CD4-positive, alpha-beta memory T cell (primary cell): ENCODE measurements around the gene COPS9. TPM values are rescaled to one million over a fixed set of nuclear protein-coding genes. Genes with fewer than 3 reads are reported as not detected.

Experiments used
- CTCF ChIA-PET: fragments of 350-600 bp; sonication (Branson Sonifier 250); formaldehyde crosslinking; loops from one replicate; lab custom pipeline; 2021; ENCODE audit warnings: inconsistent platforms; ENCODE audit not compliant: partially characterized antibody; lab: Charles Lee
- POLR2A ChIA-PET: fragments of 350-600 bp; sonication (Branson Sonifier 250); formaldehyde crosslinking; loops from one replicate; lab custom pipeline; 2021; ENCODE audit not compliant: partially characterized antibody; lab: Charles Lee
- DNase-seq, 5 donors: peaks; one replicate each; pipeline versions ENCODE4 v3.0.0 to v3.0.0-alpha.2; 2020 to 2022; ENCODE audit warnings: mixed read lengths in 1 of 5
- H3K27ac ChIP-seq: one replicate; pipeline ENCODE4 v1.7.0; 2013; ENCODE audit warnings: low read depth, low read length
- H3K27me3 ChIP-seq: 2 replicates; pipeline ENCODE4 v1.7.0; 2013; ENCODE audit warnings: mild to moderate bottlenecking, low read length, moderate library complexity; ENCODE audit not compliant: insufficient read depth
- H3K36me3 ChIP-seq: 2 replicates; pipeline ENCODE4 v1.7.0; 2013; ENCODE audit warnings: mild to moderate bottlenecking, low read length, moderate library complexity; ENCODE audit not compliant: insufficient read depth
- H3K4me1 ChIP-seq: 2 replicates; pipeline ENCODE4 v1.7.0; 2013; ENCODE audit warnings: mild to moderate bottlenecking, low read length, moderate library complexity; ENCODE audit not compliant: insufficient read depth
- H3K4me3 ChIP-seq, 2 donors: one replicate each; pipeline ENCODE4 v1.7.0; 2013; ENCODE audit warnings: low read length in 2 of 2, mild to moderate bottlenecking in 1 of 2
- H3K9me3 ChIP-seq, 2 donors: one replicate each; pipeline ENCODE4 v1.7.0; 2013; ENCODE audit warnings: low read length in 2 of 2, control low read depth in 1 of 2; ENCODE audit not compliant: control insufficient read depth in 1 of 2
- H3K27ac Mint-ChIP-seq, 7 donors: one replicate each; pipeline ENCODE4 v1.8.0; 2020 to 2021; ENCODE audit warnings: mixed read lengths in 7 of 7, mild to moderate bottlenecking in 6 of 7, inconsistent platforms in 3 of 7, moderate library complexity in 3 of 7
- H3K27me3 Mint-ChIP-seq, 2 donors: one replicate each; pipeline ENCODE4 v1.8.0; 2020 to 2021; ENCODE audit warnings: mixed read lengths in 2 of 2
- H3K36me3 Mint-ChIP-seq, 2 donors: one replicate each; pipeline ENCODE4 v1.8.0; 2020 to 2021; ENCODE audit warnings: mixed read lengths in 2 of 2, inconsistent platforms in 1 of 2, mild to moderate bottlenecking in 1 of 2
- H3K4me1 Mint-ChIP-seq, 4 donors: one replicate each; pipeline ENCODE4 v1.8.0; 2020 to 2021; ENCODE audit warnings: mixed read lengths in 4 of 4, mild to moderate bottlenecking in 1 of 4
- H3K4me3 Mint-ChIP-seq, 8 donors: one replicate each; pipeline ENCODE4 v1.8.0; 2020 to 2021; ENCODE audit warnings: mixed read lengths in 8 of 8, mild to moderate bottlenecking in 7 of 8, moderate library complexity in 6 of 8, inconsistent platforms in 3 of 8
- H3K9me3 Mint-ChIP-seq, 8 donors: one replicate each; pipeline ENCODE4 v1.8.0; 2020 to 2021; ENCODE audit warnings: mixed read lengths in 8 of 8, mild to moderate bottlenecking in 5 of 8, inconsistent platforms in 3 of 8, moderate library complexity in 1 of 8
- intact Hi-C: fragments of 100-400 bp; cut with micrococcal nuclease; formaldehyde crosslinking; loops from one replicate; pipeline ENCODE4 v1.15.1; 2023
- polyA plus RNA-seq, 2 donors: library from polyadenylated mRNA; unstranded; fragments of 300-500 nt; fragmentation: Illumina TruSeq; gene quantifications; one replicate each; pipeline ENCODE4 v1.2.3, GENCODE V29; 2021
- total RNA-seq, 2 experiments: library from RNA; stranded (reverse); gene quantifications; one replicate each; pipeline ENCODE4 v1.2.3, GENCODE V29; 2021

Gene COPS9
- total and polyA plus RNA-seq, 4 experiments from 2014 or later, result 82.2 to 335 (median 195) TPM

DNA sequence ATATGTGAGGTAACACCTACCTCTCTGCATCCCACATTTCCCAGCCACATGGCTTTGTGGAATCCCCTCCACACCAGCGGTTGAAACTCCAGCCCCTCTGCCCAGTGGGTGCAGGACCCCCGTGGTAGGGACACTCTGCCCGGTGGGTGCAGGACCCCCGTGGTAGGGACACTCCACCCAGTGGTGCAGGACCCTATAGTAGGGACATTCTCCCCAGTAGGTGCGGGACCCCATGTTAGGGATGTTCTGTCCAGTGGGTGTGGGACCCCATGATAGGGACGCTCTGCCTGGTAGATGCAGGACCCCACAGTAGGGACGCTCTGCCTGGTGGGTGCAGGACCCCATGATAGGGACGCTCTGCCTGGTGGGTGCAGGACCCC, 11.5 kb downstream of the COPS9 start:
- Mint-ChIP-seq H3K27ac (no peak overlapping the region), H3K4me3 (no peak overlapping the region), H3K4me1 (peaks cover 0 to 7% (median 0%) of the 10 kb centered on the region in 4 donors), H3K27me3 (peaks cover under 1 to 2% of the 10 kb centered on the region in 2 donors), H3K9me3 (no peaks in the 10 kb centered on the region), H3K36me3 (peaks cover 28 to 33% of the 10 kb centered on the region in 2 donors)
- intact Hi-C loops, result no loop called here
- Histone ChIP-seq H3K27ac (no peak overlapping the region), H3K9me3 (no peaks in the 10 kb centered on the region), H3K36me3 (peaks cover 8% of the 10 kb centered on the region), H3K4me1 (no peaks in the 10 kb centered on the region), H3K4me3 (no peak overlapping the region), H3K27me3 (no peaks in the 10 kb centered on the region)
- no peak for DNase-seq
- POLR2A ChIA-PET, result no interaction called here
- CTCF ChIA-PET, result no interaction called here

DNA sequence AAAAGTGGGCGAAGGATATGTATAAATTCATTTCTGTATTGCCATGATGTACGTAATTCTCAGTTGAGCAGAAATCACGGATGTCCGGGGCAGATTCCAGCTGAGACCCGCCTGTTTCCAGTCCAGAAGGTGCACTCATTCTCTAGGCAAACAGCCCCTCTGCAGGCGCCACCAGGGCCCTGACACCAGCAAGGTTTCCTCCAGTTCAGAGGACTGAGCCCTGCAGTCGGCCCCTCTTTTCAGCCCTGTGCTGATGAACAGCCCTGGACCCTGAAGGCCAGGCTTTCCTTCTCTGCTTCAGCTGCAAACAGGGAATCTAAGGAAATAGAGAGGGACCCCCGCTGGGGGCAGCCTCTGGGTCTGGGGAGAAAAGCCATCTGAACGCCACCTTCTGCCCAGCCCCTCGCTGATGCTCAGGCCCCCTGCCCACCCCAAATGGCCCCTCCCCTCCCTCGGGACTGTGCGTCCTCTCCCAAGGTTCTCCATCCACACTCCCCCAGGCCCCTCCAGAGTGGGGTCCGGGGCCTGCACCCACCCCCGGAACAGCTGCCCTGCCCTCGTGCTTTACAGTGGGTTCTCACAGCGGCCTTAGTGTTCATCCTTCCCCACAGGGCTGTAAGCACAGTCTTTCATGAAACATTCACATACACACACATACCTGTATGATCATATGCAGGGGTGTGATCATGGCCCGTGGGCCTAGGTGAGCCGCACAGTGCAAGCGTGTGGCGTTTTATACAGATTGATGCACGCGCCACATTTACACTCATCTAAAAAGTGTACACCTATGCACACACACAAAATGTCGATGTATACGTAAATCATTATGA, 12.1 kb downstream of the COPS9 start:
- peaks cover 8% of the 10 kb centered on the region for H3K36me3 ChIP-seq
- CTCF ChIA-PET, result no interaction called here
- Mint-ChIP-seq H3K27ac (no peak overlapping the region), H3K36me3 (peaks cover 26 to 29% of the 10 kb centered on the region in 2 donors), H3K4me3 (no peak overlapping the region), H3K4me1 (peaks cover 0 to 7% (median 0%) of the 10 kb centered on the region in 4 donors), H3K27me3 (peaks cover 1 to 2% of the 10 kb centered on the region in 2 donors), H3K9me3 (peaks cover 0 to 6% (median 0%) of the 10 kb centered on the region in 8 donors)
- H3K4me1 ChIP-seq, result no peaks in the 10 kb centered on the region
- no peaks in the 10 kb centered on the region for H3K9me3 ChIP-seq
- no peak overlapping the region for H3K27ac ChIP-seq
- POLR2A ChIA-PET, result no interaction called here
- intact Hi-C loops, result no loop called here
- no peaks in the 10 kb centered on the region for H3K27me3 ChIP-seq
- no peak for DNase-seq
- H3K4me3 ChIP-seq, result no peak overlapping the region

DNA sequence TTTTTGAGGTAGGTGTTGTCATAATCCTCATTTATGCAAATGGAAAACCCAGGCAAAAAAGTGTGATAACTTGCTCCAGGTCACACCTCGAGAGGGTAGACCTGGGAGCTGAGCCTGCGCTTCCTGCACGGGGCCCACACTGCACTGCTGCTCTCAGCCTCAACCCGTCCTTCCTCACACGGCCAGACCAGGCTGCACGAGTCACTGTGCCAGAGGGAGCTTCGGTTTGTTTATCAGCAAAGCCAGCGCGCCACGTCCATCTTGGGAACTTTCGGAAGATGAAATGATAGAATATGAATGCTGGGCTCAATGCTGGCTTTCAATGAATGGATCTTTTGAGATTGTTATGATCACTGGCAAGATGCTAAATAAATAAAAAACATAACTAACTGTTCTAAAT, 14.4 kb downstream of the COPS9 start:
- Mint-ChIP-seq H3K9me3 (peaks cover 0 to 7% (median 1%) of the 10 kb centered on the region in 8 donors), H3K36me3 (peaks cover 9 to 10% of the 10 kb centered on the region in 2 donors), H3K4me3 (no peak overlapping the region), H3K27me3 (peaks cover 1 to 2% of the 10 kb centered on the region in 2 donors), H3K27ac (no peak overlapping the region), H3K4me1 (peaks cover 0 to 7% (median 0%) of the 10 kb centered on the region in 4 donors)
- Histone ChIP-seq H3K9me3 (no peaks in the 10 kb centered on the region), H3K36me3 (peaks cover 3% of the 10 kb centered on the region), H3K4me3 (no peak overlapping the region), H3K27me3 (no peaks in the 10 kb centered on the region), H3K27ac (no peak overlapping the region), H3K4me1 (no peaks in the 10 kb centered on the region)
- POLR2A ChIA-PET, result no interaction called here
- CTCF ChIA-PET, result no interaction called here
- intact Hi-C loops, result no loop called here
- DNase-seq, result no peak

DNA sequence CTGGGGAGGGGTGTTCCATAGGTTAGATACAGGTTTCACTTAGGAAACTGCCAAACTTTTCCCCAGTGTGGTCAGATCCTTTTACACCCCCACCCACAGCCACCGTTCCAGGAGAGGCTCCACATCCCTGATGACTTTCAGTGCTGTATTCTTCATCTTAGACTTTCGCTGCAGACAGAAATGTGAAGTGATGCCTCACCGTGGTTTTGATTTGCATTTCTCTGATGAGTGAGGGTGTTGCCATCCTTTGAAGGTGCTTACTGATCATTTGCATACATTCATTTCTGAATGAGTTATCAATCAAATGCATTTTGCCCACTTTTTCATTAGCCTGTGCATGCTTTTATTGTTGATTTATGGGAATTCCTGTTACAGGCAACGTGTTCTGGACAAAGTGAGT, 14.9 kb downstream of the COPS9 start:
- peaks cover 0 to 7% (median 0%) of the 10 kb centered on the region in 4 donors for H3K4me1 Mint-ChIP-seq
- H3K9me3 Mint-ChIP-seq, result peaks cover 0 to 7% (median 1%) of the 10 kb centered on the region in 8 donors
- H3K4me3 Mint-ChIP-seq, result no peak overlapping the region
- DNase-seq, result no peak
- Histone ChIP-seq H3K4me3 (no peak overlapping the region), H3K9me3 (no peaks in the 10 kb centered on the region), H3K4me1 (no peaks in the 10 kb centered on the region), H3K27me3 (no peaks in the 10 kb centered on the region), H3K27ac (no peak overlapping the region), H3K36me3 (no peaks in the 10 kb centered on the region)
- intact Hi-C loops, result no loop called here
- no peak overlapping the region for H3K27ac Mint-ChIP-seq
- ChIA-PET POLR2A (no interaction called here), CTCF (no interaction called here)
- H3K36me3 Mint-ChIP-seq, result peaks cover 4 to 6% of the 10 kb centered on the region in 2 donors
- H3K27me3 Mint-ChIP-seq, result peaks cover 2 to 5% of the 10 kb centered on the region in 2 donors

DNA sequence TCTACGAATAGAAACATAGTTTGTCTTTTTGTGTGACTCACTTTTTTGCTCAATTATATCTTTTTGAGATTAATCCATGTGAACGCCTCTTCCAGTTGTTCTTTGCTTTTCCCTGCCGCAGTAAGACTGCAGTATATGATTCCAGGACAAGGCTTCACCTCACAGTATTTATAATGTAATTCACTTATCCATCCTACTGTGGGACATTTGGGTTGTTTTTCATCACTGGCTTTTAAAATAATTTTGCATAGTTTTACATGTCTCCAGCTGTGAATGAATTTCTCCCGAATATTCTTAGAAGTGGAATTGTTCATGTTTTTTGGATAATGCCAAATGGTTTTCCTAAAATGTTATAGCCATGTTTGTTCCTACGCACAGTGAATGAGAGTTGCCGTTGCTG, 21.9 kb downstream of the COPS9 start:
- Mint-ChIP-seq H3K27ac (no peak overlapping the region), H3K9me3 (peaks cover 0 to 7% (median under 1%) of the 10 kb centered on the region in 8 donors)
- CTCF ChIA-PET, result no interaction called here

DNA sequence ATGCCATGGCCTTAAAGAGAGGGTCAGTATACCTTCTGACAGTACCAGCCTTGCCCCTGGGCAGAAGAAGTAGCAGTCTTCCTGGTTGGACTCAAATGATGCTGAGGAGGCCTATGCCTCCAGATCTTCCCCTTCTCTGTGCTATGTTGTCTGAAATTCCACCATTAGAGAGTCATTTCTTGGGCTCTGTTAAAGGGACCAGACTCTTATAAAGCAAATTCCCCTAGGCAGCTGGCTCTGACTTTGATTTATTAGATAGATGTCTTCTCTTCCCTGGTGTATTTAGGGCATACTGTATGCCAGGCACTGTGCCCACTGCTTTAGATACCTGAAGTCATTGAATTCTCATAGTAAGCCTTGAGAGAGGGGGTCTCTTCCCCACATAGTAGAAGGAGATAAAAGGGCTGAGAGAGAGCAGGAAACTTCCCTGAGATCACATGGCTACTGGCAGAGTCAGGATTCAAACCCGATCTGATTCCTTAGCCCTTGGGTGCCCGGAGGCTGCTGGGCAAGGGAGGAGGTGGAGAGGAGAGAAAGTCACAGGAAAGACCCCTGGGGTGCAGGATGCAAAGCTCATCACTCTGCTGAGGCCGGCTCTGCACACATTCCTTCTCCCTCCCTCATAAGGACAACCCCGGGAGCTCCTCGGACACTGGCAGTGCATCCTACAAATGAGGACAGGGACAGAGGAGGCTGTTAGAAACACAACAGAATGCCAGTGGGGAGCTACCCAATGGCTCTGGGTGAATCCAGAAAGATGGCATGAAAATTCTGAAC, 23.0 kb downstream of the COPS9 start:
- POLR2A ChIA-PET, result no interaction called here

More for the DNA sequence above, 21.9 kb downstream of the COPS9 start:
- H3K36me3 ChIP-seq, result no peaks in the 10 kb centered on the region
- H3K9me3 ChIP-seq, result no peaks in the 10 kb centered on the region
- Mint-ChIP-seq H3K4me3 (no peak overlapping the region), H3K36me3 (no peaks in the 10 kb centered on the region), H3K27me3 (peaks cover 12% of the 10 kb centered on the region in 2 donors), H3K4me1 (no peaks in the 10 kb centered on the region)
- H3K27me3 ChIP-seq, result peaks cover 5% of the 10 kb centered on the region
- H3K4me3 ChIP-seq, result no peak overlapping the region
- no peaks in the 10 kb centered on the region for H3K4me1 ChIP-seq
- POLR2A ChIA-PET, result no interaction called here
- no peak for DNase-seq
- intact Hi-C loops, result no loop called here
- H3K27ac ChIP-seq, result no peak overlapping the region

DNA sequence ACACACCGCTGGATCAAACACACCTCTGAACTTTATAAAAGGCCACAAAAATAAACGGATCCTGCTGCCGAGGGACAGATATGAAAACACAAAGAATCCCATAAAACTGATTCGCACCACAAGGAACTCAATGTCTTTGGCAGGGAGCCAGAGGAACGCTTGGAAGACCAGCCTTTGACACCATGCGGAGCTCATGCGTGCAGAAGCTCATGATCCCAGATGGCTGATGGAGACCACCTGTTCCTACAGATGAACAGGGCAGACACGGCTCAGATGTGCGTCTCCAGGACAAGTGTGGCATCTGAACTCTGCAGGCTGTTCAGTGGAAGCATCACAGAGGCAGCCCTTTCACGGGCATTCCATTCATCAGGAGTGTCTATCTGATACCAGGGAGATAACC, 24.9 kb downstream of the COPS9 start:
- H3K27me3 Mint-ChIP-seq, result peaks cover 9 to 18% of the 10 kb centered on the region in 2 donors
- no peaks in the 10 kb centered on the region for H3K9me3 Mint-ChIP-seq
- Histone ChIP-seq H3K4me1 (no peaks in the 10 kb centered on the region), H3K27me3 (peaks cover 5% of the 10 kb centered on the region), H3K27ac (no peak overlapping the region), H3K4me3 (no peak overlapping the region), H3K36me3 (no peaks in the 10 kb centered on the region), H3K9me3 (no peaks in the 10 kb centered on the region)
- intact Hi-C loops, result no loop called here
- no peak overlapping the region for H3K27ac Mint-ChIP-seq
- no peaks in the 10 kb centered on the region for H3K36me3 Mint-ChIP-seq
- no peaks in the 10 kb centered on the region for H3K4me1 Mint-ChIP-seq
- no peak for DNase-seq
- POLR2A ChIA-PET, result no interaction called here
- CTCF ChIA-PET, result no interaction called here
- H3K4me3 Mint-ChIP-seq, result no peak overlapping the region

More for the DNA sequence above, 23.0 kb downstream of the COPS9 start:
- Histone ChIP-seq H3K36me3 (no peaks in the 10 kb centered on the region), H3K27me3 (peaks cover 5% of the 10 kb centered on the region), H3K4me1 (no peaks in the 10 kb centered on the region), H3K27ac (no peak overlapping the region), H3K4me3 (no peak overlapping the region), H3K9me3 (no peaks in the 10 kb centered on the region)
- DNase-seq, result no peak
- intact Hi-C loops, result no loop called here
- no peaks in the 10 kb centered on the region for H3K4me1 Mint-ChIP-seq
- CTCF ChIA-PET, result interaction anchor here (0.8 to 1.6 kb wide), 2 partner anchors 31 to 52 kb away, joined by 3 to 4 read pairs; no protein-coding TSS in a partner anchor
- no peak overlapping the region for H3K27ac Mint-ChIP-seq
- H3K4me3 Mint-ChIP-seq, result no peak overlapping the region
- H3K36me3 Mint-ChIP-seq, result no peaks in the 10 kb centered on the region
- H3K9me3 Mint-ChIP-seq, result peaks cover 0 to 2% (median 0%) of the 10 kb centered on the region in 8 donors
- H3K27me3 Mint-ChIP-seq, result peaks cover 12 to 15% of the 10 kb centered on the region in 2 donors
